Activated CD8-positive, alpha-beta memory T cell treated with anti-CD3 and anti-CD28 coated beads, Interleukin-2, amount 50 U/mL, for 24 hours (primary cell): ENCODE measurements around the gene MYO16.

Experiments
- DNase-seq: peaks from one replicate; pipeline ENCODE4 v3.0.0-alpha.2; 2020; ENCODE audit errors: extremely low read depth

MYO16 gene

DNA sequence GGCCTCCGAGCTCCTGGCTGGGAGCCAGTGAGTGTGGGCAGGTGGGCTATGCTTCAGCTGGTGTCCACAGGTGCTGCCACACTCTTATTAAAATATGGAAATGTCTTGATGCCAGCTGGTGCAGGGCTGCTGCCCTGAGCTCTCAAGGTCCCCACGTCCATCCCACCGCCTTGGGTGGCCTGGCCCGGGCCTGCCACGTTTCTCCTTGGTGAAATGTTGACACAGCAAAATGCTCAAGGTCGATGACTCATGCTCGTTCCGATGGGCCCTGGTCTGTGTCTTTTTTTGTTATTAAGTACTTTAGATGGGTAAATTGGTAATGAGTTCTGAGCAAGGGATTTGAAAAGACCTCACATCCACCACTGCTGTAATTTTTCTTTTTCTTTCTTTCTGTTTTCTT is 524.7 kb downstream of the MYO16 start:
- no peak for DNase-seq

DNA sequence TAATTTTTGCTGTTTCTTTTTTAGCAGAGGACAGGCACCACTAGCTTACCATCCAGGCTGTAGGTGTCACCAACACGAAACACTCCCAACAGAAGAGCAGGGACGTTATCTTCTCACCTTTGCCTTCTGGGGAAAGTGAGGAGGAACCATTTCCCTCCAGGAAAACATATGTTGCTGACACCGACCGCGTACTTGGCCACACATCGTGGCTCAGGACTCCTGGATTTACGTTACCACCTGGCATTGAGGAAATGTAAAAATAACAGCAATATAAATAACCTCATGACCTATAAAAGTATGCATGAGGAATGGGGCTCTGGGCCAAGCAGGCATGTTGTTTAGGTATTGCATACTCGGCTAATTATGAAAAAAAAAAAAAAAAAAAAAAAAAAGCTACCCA is 525.1 kb downstream of the MYO16 start:
- DNase-seq: no peak

DNA sequence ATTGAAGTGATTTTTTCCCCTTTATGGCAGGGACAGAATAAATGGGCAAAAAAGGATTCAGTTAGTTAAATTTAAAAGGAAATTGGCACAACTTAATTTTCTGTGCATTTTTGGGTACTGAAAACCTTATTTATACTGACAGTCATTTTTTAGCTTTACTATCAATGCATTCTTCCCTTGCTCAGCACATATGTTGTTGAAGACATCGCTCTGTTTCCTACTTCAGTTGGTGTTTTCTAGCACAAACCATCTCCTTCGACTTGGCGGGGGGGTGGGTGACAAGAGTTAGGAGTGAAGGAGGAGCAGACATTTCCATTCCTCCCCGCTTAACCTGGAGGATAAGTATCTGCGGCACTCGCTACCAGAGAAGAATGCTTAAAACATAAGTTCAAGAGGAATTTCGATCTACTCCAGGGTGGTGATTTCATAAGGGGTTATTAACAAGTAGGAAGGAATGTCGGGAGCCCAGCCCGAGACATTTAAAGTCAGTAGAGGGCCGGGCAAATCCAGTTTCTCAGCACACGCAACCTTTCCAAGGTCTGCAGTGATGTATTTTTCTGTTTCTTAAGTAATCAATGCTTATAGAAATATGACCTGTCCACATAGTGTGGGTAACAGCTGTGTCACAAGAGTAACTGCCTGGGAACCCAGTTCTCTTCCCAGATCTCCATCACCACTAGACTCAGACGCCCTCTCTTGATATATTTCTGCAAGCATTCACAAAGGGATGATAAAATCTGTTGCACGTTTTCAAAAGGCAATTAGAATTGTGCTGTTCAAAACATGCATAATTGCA is 525.8 kb downstream of the MYO16 start:
- no peak for DNase-seq

- DNase-seq: no peak
Measured at GRCh38 chr13:109156181-109156935, 526.9 kb downstream of the MYO16 start.

- no peak for DNase-seq
Measured at GRCh38 chr13:109157275-109157674, 527.9 kb downstream of the MYO16 start.

- no peak for DNase-seq
Measured at GRCh38 chr13:109158383-109158782, 529.0 kb downstream of the MYO16 start.

DNA sequence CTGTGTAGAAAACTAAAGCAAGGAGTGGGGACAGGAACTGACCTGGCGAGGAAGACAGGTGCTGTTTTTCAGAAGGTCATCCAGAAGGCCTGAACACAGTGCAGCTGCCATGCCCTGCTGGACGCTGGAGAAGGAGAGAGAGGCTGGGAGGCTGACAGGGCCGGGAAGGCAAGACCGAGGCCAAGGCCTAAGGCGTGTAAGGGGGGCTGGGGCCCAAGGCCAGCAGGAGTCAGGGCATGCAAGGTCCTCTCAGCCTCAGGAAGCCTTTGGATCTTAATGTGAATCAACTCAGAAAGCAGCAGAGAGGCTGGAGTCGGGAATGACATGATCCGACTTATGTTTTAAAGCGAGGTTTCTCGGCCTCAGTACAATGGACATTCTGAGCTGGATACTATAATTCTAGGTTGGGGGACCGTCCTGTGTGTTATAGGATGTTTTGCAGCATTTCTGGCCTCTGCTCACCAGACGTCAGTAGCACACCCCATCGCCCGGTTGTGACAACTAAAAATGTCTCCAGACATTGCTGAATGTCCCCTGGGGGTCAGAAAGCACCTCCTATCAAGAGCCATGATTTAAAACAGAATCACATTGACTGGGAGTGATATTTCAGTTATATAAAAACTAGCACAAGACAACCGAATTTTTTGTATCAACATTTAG is 530.4 kb downstream of the MYO16 start:
- no peak for DNase-seq

DNA sequence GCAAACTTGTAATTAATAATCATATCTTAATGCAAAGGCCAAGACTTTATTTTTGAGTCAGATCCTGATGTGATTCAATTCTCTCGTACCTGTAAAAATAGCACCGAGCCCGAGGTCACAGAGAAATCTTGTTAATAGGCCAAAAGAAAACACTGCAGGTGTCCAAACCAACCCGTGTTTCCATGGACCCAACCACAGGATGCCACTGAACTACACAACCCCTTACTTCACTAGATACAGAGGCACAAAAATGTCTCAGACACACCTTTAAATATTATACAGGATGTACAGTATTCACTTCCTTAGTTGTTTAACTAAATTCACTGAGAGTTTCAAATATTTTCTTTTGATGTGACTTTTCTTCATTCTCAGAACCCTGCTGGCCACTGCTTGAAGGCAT is 530.9 kb downstream of the MYO16 start:
- no peak for DNase-seq

DNA sequence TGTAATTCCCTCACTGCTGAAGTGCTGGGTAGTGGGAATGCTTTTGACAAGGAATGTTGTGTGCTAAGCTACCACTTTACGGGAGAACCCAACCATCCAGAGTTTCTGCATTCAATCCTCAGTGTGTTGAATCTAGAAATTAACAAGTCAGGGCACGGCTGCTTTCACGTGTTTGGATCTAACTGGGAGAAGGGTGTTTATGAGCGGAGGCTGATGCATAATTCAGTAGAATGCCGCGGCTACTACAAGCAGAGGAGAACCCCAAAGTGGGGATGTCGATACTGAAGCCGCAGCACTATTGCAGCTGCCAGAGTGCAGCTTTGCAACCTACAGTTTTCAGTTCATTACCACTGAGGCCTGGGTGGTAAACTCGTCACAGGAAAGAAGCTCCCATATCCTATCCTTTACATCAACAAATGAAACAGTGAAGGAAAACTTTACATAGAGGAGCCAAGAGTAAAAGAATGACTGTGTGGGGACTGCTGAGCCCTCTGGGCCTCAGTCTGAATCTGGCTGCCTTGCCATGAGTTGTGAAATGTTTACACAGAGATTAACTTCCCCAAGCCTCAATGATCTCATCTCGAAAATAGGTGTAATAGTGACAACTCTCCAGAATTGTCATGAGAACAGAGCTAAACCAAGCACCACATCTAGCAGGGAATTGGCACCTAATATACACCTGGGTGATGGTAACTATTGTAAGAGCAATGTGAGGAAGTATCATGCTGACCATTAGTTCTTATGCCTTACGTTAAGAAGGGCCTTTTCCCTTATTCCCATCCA is 531.7 kb downstream of the MYO16 start:
- DNase-seq: no peak

- DNase-seq: no peak
Measured at GRCh38 chr13:109162248-109163036, 533.0 kb downstream of the MYO16 start.

- DNase-seq: no peak
Measured at GRCh38 chr13:109163037-109163379, 533.6 kb downstream of the MYO16 start.

DNA sequence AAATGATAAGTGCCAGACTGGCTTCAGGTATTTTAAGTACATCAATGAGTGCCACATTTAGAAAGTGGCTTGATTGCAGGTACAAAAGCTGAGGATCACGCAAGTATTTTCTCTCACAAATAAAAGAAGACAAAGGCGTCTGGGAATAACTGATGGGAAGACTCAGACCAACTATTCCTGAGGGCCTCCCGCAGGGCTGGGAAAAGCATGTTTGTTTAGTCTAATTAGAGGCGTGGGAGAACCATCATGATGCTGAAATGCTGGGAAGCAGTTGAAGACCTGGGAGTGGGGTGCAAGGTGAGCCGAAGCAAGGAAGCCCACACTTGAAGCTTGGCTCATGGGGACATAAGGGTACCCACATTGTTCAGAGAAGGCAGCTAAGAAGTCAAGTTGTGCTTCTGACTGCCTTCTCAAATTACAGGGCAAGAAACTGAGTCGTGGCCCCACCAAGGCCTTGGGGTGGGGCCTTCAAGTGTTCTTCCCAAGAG is 536.0 kb downstream of the MYO16 start:
- no peak for DNase-seq

DNA sequence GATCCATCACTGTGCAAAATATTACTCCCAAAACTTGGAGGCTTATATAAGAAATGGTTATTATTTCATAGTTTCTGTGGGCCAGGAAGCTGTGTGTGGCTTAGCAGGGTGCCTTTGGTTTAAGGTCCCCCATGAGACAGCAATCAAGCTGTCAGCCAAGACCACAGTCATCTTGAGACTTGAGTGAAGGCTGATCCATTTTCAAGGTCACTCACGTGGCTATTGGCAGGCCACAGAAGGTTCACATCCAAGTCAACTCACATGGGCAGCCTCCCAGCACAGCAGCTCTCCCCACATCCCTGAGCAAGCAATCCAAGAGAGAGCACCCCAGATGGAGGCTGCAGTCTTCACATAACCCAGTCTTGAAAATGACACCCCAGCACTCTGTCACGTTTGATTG is 537.4 kb downstream of the MYO16 start:
- DNase-seq: no peak

DNA sequence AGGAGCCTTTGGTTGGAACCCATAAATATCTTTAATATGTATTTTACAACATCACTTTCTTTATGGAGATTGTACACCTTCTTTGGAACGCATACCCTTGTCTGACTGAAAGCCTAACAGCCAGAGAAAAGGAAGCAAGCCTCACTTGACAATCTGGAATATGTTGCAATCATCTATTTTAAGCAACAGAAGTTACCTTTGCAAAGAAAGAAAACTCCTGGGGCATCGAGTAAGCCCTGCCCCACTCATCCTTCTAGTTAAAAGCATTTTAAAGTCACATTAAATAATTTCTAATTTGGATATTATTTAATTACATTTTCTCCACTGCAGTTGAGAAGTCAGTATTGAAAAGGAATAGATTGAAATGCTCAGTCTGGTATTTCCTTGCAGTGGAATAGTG is 542.7 kb downstream of the MYO16 start:
- no peak for DNase-seq

DNA sequence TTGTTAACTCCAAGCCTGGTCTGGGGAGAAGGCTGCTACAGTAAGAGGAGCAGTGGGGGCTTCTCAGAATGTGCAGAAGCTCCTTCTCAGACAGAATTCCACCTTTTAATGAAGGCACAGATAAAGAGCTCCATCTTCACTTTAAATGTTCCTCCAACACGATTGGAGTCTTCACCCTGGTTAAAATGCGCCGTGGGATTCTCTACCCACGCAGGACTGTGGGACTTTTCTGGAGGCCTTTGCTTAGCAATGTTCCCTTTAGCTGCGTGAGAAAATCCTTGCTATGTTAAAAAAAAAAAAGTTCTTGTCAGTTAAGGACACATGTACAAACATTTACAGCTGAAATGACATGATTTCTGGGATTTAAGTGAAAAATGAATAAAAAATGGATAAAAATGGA is 546.3 kb downstream of the MYO16 start:
- no peak for DNase-seq

GRCh38 chr13:109180905-109181425 is 551.6 kb downstream of the MYO16 start:
- no peak for DNase-seq

- no peak for DNase-seq
Measured at GRCh38 chr13:109182777-109183465, 553.5 kb downstream of the MYO16 start.

DNA sequence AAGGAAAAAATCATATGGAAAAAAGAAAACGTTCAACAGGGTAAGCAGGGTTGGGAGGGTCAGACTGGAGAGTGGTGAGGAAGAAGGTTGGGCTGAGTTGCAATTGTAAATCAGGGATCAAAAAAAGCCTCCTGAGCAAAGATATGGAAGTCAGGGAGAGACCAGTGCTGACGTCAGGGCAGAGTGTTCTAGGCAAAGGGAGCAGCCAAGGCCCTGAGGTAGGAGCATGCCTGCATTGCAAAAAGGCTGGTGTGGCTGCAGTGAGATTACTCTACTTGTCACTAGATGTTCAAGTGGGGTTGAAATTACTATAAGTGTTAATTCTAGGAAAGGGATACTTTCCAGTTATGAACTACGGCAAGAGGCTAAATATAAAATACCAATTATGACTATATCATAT is 562.0 kb downstream of the MYO16 start:
- no peak for DNase-seq

DNA sequence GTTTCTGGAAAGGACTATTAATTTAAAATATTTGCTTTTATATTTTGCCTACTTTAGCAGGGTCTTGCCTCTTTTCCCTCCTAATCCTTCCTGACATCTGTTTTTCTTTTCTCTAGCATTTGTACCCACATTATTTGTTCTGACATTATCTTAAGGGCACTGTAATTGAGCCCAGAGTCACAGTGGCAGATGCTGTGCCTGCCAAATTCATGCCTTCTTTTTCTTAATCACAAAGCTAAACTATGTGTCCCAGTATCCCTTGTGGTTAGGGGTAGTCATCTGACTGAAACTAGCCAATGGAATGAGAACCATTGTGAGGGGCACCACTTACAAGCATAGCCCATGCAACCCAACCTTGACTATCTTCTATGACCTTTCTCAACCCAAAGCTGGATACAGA is 562.9 kb downstream of the MYO16 start:
- no peak for DNase-seq

DNA sequence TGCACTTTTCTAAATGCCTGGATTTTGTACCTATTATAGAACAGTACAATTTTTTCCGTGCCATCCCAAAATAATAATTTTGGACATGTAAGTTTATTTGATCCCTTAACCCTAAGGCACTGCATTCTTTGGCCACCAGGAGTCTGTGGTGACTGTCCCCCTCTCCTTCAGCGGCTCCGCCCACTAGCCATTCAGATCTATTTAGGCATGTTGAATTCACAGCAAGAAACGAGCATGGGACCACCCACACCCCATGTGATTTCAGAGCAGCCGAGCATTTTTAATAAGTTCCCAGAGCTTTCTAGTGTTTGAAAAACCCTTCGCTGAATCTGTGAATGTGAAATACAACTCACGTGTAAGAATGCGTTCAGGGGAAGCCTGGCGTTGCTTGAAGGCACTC is 567.5 kb downstream of the MYO16 start:
- no peak for DNase-seq
